ENCODE data around the gene SP4.
A peak's percentile ranks its signal among the peaks of the same experiment; 100 is the strongest.

The SP4 gene

DNA sequence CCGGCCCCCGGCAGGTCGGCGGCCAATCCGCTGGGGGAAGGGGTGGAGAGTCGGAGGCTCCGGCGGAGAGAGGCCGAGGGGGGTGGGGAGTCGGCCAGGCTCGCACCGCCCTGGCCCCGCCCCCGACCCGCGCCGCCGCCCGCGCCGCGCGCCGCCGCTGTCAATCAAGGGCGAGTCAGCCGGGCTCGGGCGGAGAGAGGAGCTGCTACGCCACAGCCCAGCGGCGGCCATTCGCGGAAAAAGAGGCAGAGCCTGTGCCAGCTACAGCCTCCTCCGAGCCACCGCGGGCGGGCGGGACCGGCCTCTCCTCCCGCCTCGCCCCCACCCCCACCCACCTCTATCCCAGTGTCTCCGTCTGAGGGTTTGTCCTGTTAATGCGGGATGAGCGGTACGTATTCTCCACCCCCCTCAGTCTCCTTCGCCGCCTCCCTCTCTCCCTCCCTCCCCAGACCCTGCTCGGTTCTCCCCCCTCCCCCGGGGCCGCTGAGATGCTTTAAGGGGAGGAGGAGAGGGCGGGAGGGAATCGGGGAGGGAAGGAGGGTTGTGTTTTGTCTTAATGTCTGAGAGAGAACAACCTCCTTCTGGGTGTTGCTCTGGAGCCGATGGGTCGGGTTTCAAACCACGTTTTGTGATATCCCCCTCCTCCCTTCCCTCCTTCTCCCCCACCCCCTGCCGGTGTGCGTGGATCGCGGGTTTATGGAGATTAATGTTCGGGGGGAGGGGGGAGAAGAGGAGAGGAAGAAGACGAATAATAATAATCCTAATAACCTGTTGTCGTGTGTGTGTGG, at the start of gene SP4:
Gene SP4 (plus strand): TSS at position 213 of the 788 bp plus-strand sequence. CDS start 169 bp downstream, at position 382.
- DNase-seq = peak; percentile 81 to 98 (median 94)

DNA sequence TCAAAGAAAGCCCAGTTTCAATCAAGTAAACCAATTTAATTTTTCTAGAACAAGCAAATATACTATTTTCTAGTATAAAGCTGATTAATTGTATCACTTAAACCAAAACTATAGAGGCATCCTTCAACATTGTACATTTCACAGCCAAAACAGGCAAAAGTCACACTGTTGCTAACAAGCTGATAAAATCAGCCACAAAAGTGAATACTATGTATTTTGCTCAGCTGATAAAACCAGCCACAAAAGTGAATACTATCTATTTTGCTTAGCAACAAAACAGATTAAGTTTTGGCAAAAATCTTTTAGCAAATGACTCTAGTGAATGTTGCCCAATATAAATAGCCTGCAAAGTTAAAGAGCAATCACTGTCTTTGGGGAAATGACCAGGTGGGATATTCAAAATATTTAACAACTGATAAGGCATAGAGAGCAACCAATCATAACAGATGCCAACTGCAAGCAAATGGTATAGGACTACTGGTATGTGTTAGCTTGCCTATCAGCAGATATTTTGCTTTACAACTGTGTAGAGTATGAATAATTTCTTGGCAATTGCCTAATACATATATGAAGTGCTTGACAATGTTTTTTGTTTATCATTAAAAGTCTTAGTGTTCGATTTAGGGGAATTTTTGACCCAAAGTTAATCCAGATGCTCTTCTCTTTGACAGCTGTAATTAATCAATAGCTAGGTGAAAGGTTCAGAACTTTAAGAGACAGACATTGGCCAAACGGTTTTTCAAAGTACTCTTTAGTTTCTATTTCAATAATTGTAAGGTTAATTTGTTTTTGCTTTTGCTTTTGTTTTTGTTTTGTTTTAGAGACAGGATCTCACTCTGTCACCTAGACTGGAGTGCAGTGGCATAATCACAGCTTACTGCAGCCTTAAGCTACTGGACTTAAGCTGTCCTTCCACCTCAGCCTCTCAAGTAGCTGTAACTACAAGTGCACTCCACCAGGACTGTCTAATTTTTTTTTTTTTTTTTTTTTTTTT, 44.4 kb upstream of the SP4 start:
- no peak for DNase-seq

- DNase-seq = no peak
Observed at GRCh38 chr7:21393937-21394336, 33.9 kb upstream of the SP4 start.

GRCh38 chr7:21401944-21402343, 25.9 kb upstream of the SP4 start:
- no peak for DNase-seq

DNA sequence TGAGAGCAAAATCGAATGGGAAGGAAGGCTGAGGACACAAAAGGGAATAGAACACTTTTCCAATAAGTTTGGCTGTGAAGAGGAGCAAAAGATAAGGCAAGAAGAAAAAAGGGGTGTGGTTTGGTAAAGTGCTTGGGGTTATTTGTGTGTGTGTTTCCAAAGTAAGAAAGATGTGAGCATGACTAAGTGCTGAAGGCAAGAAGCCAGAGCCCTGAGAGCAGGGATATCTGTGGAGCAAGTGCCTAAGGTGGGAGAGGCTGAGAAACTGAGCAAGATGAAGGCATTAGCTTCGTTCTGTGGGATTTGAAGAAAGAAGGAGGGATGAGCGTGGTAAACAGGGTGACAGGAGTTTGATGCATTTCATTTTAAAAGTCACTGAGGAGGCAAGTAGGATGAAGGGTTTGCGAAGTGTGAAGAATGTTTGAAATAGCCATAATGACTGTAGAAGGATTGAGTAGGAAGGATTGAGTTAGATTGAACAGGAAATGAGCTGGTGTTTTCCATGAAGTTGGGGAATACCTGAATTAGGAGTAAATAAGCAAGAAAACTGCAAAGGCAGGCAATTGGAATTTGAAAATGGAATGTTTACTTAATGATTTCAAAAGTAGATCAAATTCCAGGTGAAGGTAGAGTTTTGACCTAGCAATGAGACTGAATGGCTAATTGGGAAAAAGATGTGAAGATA, 19.9 kb upstream of the SP4 start:
- DNase-seq = no peak

GRCh38 chr7:21408481-21408820, 19.4 kb upstream of the SP4 start:
- no peak for DNase-seq

- no peak for DNase-seq
Observed at GRCh38 chr7:21412410-21412851, 15.5 kb upstream of the SP4 start.

DNA sequence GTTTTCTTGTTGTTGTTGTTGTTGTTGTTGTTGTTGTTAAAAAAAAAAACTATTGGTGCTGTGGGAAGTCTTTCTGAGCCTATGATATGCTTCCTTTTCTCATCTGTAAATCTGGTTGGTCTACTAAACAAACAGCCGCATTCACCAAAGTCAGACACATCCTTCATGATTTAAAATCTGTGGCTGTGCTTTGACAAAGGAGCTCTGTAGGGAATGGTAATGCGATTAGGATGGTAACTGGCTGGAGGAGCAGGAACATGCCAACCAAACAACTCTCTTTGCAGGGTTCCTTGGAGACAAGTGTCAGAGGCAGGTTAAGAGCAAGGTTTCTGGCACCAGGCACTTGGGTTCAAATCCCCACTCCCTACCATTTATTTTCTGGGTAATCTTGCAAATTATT, 14.9 kb upstream of the SP4 start:
- peak in 4 of 51 donors; percentile 3 to 17 (median 15) for DNase-seq

GRCh38 chr7:21413502-21413901, 14.4 kb upstream of the SP4 start:
- no peak for DNase-seq

- no peak for DNase-seq
Observed at GRCh38 chr7:21414795-21415393, 13.0 kb upstream of the SP4 start.

GRCh38 chr7:21417647-21418046, 10.2 kb upstream of the SP4 start:
- no peak for DNase-seq

DNA sequence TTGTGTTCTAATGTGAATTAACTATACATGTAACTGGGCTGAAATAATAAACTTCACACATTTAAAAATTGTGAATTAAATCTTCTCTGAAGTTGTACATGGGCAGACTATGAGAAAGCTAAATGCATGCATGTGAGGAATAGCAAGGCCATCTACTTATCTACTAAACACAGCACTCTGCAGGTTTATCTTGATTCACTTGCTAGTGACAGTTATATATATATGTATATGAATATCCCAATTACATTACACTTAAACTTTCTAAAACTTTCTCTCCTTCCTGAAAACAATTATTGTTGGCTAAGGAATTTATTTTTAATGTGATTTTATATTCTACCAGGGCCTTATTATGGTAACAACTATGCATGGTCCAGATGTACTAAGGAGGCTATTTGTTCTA, 5.1 kb upstream of the SP4 start:
- no peak for DNase-seq

DNA sequence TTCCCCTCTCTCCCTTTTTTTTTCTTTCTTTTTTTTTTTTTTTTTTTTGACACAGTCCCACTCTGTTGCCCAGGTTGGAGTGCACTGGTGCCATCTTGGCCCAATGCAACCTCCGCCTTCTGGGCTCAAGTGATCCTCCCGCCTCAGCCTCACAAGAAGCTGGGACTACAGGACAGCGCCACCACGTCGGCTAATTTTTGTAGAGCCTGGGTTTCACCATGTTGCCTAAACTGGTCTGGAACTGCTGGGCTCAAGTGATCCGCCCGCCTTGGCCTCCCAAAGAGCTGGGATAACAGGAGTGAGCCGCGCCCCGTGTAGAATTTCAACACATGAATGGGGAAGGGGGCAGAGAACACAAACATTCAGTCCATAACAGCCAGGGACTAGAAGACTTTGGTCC, 2.6 kb upstream of the SP4 start:
- no peak for DNase-seq

DNA sequence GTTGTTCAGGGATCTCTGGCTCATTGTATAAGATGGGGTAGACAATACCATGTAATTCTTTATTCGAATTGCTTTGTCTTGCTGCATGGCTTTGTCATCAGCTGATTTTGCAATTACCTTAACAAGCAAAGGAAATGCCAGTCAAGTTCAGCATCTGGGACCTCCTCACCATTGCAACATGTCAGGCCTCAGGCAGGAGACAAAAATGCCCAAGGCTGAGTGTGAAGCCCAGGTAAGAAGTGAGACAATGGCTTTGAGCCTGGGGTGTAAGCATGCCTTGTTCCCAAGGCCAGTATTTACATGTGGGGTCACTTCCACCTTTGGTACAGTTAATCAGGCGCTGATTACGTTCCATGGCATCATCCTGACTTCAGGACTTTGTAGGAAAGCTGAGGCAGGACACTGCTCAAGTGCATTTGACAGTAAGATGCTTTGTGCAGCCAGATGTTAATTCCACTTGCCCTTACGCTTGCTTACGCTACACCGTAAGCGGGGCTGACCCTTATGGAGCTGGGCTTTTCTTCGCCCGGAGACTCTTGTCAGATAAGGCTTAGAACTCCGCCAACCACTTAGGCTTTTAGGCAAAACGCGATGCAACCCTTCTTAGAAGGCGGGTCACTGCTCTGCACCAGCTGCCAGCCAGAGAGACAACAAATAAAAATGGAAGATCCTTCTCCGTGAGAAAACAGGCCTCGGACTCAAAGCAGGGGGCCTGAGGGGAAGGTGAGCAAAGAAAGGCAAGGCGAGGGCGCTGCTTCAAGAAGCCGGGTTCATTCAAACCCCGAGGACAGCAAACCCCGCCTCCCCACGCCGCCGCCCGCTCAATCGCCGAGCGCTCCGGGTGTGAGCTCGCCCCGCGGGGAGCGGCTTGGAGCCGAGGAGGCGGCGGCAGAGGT, 1.3 kb upstream of the SP4 start:
- DNase-seq = peak in 3 of 51 donors; percentile 41 to 54 (median 53)

DNA sequence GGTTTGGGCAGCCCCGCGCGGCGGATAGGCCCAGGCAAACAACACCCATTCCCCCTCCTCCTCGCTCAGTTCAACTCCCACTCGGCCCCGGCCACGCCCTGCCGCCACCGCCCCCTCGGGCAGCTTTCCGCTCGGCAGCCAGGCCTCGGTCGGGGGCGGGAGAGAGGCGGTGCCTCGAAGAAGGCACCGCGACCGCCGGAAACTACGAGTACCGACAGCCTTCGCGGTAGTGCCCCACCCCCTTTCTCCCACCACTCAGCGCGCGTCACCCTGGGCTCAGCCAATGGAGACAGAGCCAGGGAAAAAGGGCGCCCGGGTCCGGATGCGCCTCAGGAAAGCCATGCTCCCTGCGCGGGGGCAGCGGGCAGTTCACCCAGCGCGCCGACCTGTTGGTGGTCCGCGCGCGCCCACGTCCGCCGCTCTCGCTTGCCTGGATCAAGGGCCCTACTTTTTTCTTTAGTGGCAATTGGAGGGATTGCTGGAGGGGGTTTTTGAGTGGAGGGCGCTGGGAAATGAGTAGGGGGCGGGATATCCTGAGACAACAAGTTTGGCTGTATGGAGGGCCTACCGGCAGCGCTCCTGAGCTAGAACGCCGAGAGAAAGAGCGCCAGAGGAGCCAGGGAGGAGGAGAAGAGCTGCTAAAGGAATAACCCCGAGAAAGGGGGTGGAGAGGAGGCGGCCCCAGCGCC, 557 bp upstream of the SP4 start:
- peak; percentile 85 to 99 (median 98) for DNase-seq

DNA sequence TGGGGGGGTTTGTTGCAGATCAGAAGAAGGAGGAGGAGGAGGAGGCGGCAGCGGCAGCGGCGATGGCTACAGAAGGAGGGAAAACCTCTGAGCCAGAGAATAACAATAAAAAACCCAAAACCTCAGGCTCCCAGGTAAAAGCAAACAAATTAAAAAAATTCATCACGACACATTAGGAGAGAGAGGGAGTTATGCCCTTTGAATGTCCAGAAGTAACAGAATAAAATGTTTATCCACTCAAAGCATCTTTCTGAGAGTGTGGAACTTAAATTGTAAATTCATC, 717 bp downstream of the SP4 start:
- no peak for DNase-seq

GRCh38 chr7:21429021-21429420, 1.1 kb downstream of the SP4 start:
- DNase-seq = no peak

DNA sequence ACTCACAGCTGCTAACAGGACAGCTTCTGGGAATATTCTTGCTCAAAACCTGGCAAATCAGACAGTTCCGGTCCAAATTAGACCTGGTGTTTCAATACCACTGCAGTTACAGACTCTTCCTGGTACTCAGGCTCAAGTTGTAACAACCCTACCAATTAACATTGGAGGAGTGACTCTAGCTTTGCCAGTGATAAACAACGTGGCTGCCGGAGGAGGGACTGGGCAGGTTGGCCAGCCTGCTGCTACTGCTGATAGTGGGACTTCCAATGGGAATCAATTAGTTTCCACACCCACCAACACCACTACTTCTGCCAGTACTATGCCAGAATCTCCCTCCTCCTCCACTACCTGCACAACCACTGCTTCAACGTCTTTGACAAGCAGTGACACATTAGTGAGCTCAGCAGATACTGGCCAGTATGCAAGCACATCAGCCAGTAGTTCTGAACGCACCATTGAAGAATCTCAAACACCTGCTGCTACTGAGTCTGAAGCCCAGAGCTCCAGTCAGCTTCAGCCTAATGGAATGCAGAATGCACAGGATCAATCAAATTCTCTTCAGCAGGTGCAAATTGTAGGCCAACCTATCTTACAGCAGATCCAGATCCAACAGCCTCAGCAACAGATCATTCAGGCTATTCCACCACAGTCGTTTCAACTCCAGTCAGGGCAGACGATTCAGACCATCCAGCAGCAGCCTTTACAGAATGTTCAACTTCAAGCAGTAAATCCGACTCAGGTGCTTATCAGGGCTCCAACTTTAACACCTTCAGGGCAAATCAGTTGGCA, 2.1 kb downstream of the SP4 start:
- DNase-seq = peak in 1 of 51 donors; percentile 32

GRCh38 chr7:21430575-21430954, 2.7 kb downstream of the SP4 start:
- no peak for DNase-seq

All from hypothalamus (tissue), 51 donors.